Measurements from ENCODE around the gene RNF7.
"Not testable (repeated sequence)": the region's sequence is repeated elsewhere in the genome, so short reads cannot be mapped to it uniquely, and the experiment has no call there.

Gene RNF7

DNA sequence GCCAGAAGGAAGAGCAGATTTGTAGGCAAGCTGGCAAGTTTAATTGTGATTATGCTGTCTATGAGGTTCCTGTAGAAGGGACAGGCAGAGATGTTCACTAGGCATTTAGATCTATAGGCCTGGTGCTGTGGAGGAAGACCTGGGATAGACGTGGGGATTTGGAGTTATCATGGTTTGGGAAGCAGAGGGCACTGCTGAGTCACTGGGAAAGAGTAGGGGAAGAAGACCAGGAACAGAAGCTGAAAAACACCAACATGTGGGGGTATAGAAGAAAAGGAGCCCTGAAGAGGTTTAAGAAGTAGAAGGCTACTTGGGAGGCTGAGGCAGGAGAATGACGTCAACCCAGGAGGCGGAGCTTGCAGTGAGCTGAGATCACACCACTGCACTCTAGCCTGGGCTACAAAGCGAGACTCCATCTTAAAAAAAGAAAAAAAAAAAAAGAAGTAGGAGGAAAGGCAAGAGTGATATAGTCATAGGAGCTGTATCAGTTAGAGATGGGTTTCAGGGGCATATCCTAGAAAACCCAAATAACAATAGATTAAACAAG lies 44.4 kb downstream of the RNF7 start:
- DNase-seq (ENCODE audit: low spot score) = no peak

DNA sequence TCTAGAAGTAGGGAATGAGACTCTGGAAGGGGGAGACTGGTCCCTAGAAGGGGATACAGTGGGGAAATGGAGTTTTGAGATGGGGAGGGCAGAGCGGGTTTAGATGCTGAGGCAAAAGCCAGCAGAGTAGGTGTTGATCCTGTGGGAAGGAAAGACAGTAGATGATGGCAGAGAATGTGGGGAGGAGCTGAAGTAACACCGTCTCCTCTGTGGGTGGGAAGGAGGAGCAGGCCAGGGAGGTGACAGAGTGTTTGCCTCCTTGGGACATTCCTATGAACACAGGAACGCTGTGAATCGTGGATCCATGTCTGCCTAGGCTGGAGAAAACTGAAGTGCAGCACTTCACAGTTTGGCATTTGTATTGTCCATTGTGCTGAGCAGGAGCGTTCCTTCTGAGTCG lies 45.5 kb downstream of the RNF7 start:
- no peak for DNase-seq (ENCODE audit: low spot score)

GRCh38 chr3:141784096-141784495 lies 46.0 kb downstream of the RNF7 start:
- DNase-seq (ENCODE audit: low spot score) = no peak

GRCh38 chr3:141784531-141784930 lies 46.4 kb downstream of the RNF7 start:
- DNase-seq (ENCODE audit: low spot score) = no peak

DNA sequence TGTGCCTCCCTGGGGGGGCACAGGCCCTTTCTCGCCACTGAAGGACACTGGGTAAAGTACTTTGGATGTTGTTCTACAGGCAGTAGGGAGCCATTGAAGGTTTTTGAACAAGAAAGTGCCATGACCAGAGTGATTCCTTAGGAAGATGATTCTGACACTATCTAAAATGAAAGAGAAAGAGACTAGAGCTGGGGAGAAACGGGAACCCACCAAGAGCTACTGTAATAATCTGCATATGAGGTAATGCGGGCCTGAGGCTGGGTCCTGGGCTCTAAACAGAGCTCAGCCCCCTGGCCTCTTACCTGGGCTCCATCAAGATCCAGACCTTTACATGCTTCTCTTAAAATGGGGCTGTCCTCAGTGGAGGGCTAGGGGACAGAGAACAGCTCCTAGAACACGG lies 50.1 kb downstream of the RNF7 start:
- no peak for DNase-seq (ENCODE audit: low spot score)

DNA sequence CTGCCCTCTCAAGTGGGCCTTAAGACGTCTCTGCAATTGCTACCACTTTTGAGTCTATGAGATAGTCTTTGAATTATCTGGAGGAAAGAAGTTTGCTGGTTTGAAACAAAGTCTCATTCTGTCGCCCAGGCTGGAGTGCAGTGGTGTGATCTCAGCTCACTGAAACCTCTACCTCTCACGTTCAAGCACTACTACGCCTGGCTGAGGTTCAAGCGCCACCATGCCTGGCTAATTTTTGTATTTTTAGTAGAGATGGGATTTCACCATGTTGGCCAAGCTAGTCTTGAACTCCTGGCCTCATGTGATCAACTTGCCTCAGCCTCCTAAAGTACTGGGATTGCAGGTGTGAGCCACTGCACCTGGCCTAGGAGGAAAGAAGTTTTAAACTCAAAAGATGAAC lies 50.7 kb downstream of the RNF7 start:
- DNase-seq (ENCODE audit: low spot score) = not testable (repeated sequence)

- DNase-seq (ENCODE audit: low spot score) = no peak
Measured at GRCh38 chr3:141789281-141789680, 51.2 kb downstream of the RNF7 start.

- no peak for DNase-seq (ENCODE audit: low spot score)
Measured at GRCh38 chr3:141790171-141790570, 52.1 kb downstream of the RNF7 start.

GRCh38 chr3:141792495-141792894 lies 54.4 kb downstream of the RNF7 start:
- DNase-seq (ENCODE audit: low spot score) = no peak

DNA sequence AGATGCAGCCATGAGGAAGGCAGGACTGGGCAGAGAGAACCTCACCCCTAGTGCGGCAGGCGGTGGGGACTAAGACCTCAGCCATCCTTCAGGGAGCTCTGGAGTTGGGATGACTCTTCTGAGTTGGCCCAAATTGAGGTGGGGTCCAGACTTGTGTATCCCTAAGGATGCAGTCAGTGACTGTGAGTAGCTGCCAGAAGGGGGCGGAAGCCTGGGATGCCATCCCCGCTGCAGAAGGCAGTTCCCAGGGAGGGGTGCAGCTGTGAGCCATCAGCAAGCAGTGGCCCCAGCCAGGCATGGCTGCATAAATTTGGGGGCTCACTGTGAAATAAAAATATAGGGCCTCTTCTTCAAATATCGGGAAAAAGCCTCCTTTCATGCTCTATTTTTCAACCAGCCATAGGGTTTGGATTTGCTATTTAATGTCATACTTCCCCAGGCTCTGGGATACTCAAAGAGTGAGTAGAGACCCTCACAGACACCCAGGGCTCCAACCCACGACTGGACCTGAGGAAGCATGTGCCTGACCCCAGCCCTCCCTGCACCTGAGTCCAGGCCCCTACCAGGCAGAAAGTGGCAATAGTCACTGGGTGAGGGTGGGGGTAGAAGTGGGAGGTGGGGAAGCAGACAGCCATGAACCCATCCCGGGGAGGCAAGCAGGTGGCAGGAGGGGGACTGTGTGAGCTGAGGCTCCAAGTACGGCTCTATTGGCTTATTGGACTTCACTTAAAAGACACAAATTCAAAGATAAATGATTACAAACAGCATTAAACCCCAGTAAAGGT lies 55.6 kb downstream of the RNF7 start:
- no peak for DNase-seq (ENCODE audit: low spot score)

DNA sequence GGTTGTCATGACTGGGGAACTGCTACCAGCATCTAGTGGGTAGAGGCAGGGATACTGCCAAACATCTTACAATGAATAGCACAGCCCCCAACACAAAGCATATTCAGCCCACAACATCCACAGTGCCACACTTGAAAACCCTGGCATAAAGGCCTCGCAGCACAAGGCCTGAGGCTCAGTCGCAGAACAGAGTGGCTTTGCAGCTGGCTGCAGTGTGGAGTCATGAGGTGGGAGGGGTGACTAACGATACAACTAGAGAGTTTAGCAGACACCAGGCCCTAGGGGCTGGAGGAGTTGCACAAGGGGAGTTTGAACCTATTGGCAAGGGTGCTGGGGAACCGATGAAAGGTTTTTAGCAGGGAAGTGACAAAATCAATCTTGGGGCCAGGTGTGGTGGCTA lies 57.2 kb downstream of the RNF7 start:
- no peak for DNase-seq (ENCODE audit: low spot score)

DNA sequence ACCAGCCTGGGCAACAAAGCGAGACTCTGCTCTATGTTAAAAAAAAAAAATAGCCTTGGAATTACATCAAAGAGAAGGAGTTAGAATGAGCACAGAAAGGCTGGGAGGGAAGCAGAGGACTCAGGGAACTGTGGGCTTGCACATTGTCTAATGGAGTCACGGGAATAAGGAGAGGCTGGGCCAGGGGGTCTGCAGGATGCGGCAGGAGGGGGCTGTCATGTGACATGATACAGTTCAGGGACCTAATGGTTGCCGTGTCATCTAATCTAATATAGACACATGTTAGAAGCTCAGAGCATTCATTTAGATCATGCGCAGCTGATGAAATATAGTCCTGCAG lies 57.6 kb downstream of the RNF7 start:
- no peak for DNase-seq (ENCODE audit: low spot score)

GRCh38 chr3:141796081-141796888 lies 58.2 kb downstream of the RNF7 start:
- no peak for DNase-seq (ENCODE audit: low spot score)
